ENCODE measurements around the gene PRPS2. TPM values are rescaled to one million over a fixed set of nuclear protein-coding genes. Genes with fewer than 3 reads are reported as not detected.

The PRPS2 gene
- polyA plus RNA-seq, 1 experiment = 20.5 TPM

GRCh38 chrX:12843668-12844279 lies 52.6 kb downstream of the PRPS2 start:
- TF ChIP-seq CTCF (IDR thresholded peaks at IDR 0.05; ENCODE audit: insufficient read depth, low read depth, low read length) = no peak
- DNase-seq (ENCODE audit: low read depth) = no peak
- ChIA-PET POLR2A (no interaction called here), CTCF (interaction anchor here (0.8 kb wide), 1 partner anchor 57 kb away, joined by 3 read pairs; no protein-coding TSS in a partner anchor)
- Histone ChIP-seq H3K4me3 (ENCODE audit: low read depth, low read length) (no peak overlapping the region), H3K27me3 (ENCODE audit: control insufficient read depth, insufficient read depth, low read length) (no peaks in the 10 kb centered on the region), H3K36me3 (ENCODE audit: control insufficient read depth, insufficient read depth, low read length) (no peaks in the 10 kb centered on the region)

- no peak for TF ChIP-seq CTCF (IDR thresholded peaks at IDR 0.05; ENCODE audit: insufficient read depth, low read depth, low read length)
- DNase-seq (ENCODE audit: low read depth) = no peak
- Histone ChIP-seq H3K36me3 (ENCODE audit: control insufficient read depth, insufficient read depth, low read length) (no peaks in the 10 kb centered on the region), H3K4me3 (ENCODE audit: low read depth, low read length) (no peak overlapping the region), H3K27me3 (ENCODE audit: control insufficient read depth, insufficient read depth, low read length) (no peaks in the 10 kb centered on the region)
- CTCF ChIA-PET = no interaction called here
- POLR2A ChIA-PET = no interaction called here
Measured at GRCh38 chrX:12844319-12844718, 53.1 kb downstream of the PRPS2 start.

GRCh38 chrX:12865359-12865758 lies 74.1 kb downstream of the PRPS2 start:
- CTCF ChIA-PET = no interaction called here
- H3K27me3 ChIP-seq (ENCODE audit: control insufficient read depth, insufficient read depth, low read length) = no peaks in the 10 kb centered on the region
- no peak overlapping the region for H3K4me3 ChIP-seq (ENCODE audit: low read depth, low read length)
- H3K36me3 ChIP-seq (ENCODE audit: control insufficient read depth, insufficient read depth, low read length) = no peaks in the 10 kb centered on the region
- no peak for DNase-seq (ENCODE audit: low read depth)
- no peak for TF ChIP-seq CTCF (IDR thresholded peaks at IDR 0.05; ENCODE audit: insufficient read depth, low read depth, low read length)
- POLR2A ChIA-PET = no interaction called here

GRCh38 chrX:12866451-12867377 lies 75.5 kb downstream of the PRPS2 start, which contains the start of gene TLR7:
Gene TLR7 (plus strand): TSS chrX:12867072. CDS start chrX:12867579, 507 bp downstream.
- no peaks in the 10 kb centered on the region for H3K36me3 ChIP-seq (ENCODE audit: control insufficient read depth, insufficient read depth, low read length)
- TF ChIP-seq CTCF (IDR thresholded peaks at IDR 0.05; ENCODE audit: insufficient read depth, low read depth, low read length) = no peak
- ChIA-PET POLR2A (no interaction called here), CTCF (no interaction called here)
- no peaks in the 10 kb centered on the region for H3K27me3 ChIP-seq (ENCODE audit: control insufficient read depth, insufficient read depth, low read length)
- no peak within 1 kb of the TSS for H3K4me3 ChIP-seq (ENCODE audit: low read depth, low read length)
- no peak for DNase-seq (ENCODE audit: low read depth)

- Histone ChIP-seq H3K36me3 (ENCODE audit: control insufficient read depth, insufficient read depth, low read length) (no peaks in the 10 kb centered on the region), H3K4me3 (ENCODE audit: low read depth, low read length) (no peak overlapping the region), H3K27me3 (ENCODE audit: control insufficient read depth, insufficient read depth, low read length) (no peaks in the 10 kb centered on the region)
- TF ChIP-seq CTCF (IDR thresholded peaks at IDR 0.05; ENCODE audit: insufficient read depth, low read depth, low read length) = no peak
- POLR2A ChIA-PET = no interaction called here
- DNase-seq (ENCODE audit: low read depth) = no peak
- CTCF ChIA-PET = no interaction called here
Measured at GRCh38 chrX:12867685-12868084, 76.5 kb downstream of the PRPS2 start.
